ENCODE data around the gene KCNQ1. TPM values are rescaled to one million over a fixed set of nuclear protein-coding genes. Genes with fewer than 3 reads are reported as not detected.

The KCNQ1 gene
- total RNA-seq, 1 donor from 2014 or later: 6.4 TPM

DNA sequence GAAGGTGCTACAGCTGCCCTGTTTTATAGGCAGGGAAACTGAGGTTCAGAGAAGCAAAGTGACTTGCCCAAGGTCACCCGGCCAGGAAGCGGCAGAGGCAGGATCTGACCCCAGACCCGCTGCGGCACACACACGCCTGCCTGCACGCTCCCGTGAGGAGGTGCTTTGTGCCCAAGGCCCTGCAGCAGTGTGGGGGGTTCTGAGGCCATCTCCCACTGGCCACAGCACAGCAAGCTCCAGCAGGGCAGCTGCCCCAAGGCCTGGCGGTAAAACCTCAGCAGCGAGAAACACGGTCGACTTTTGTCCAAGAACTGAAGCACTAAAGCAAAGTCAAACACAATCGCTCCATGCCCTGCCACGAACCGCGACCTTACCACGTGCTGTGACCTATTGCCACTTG is 398.1 kb downstream of the KCNQ1 start:
- Mint-ChIP-seq H3K27ac (no peak overlapping the region), H3K27me3 (no peaks in the 10 kb centered on the region), H3K36me3 (ENCODE audit: low read depth) (no peaks in the 10 kb centered on the region), H3K4me1 (no peaks in the 10 kb centered on the region), H3K9me3 (no peaks in the 10 kb centered on the region), H3K4me3 (no peak overlapping the region)
- intact Hi-C loops (cut with micrococcal nuclease): no loop called here
- no peak for DNase-seq

DNA sequence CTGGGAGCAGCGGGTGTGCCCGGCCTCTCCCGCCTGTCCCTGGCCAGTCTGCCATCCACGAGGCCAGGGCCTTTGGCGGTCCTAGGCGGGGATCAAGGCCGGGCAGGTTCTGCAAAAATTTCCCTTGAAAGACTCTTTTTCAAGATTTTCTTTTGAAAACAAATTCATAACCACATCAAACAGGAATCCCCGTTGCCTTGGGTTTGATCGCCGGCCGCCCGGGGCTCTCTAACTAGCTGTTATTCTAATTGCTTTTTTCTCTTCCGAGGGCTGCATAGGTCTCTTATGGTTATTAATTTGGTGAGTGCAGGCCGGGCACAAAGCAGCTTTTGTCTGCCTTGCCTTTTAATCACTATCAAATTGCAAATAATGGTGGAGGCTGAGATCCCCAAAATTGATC is 398.7 kb downstream of the KCNQ1 start:
- no peak for DNase-seq
- H3K27ac Mint-ChIP-seq: no peak overlapping the region
- intact Hi-C loops (cut with micrococcal nuclease): no loop called here
- H3K27me3 Mint-ChIP-seq: no peaks in the 10 kb centered on the region
- H3K4me1 Mint-ChIP-seq: no peaks in the 10 kb centered on the region
- H3K36me3 Mint-ChIP-seq (ENCODE audit: low read depth): no peaks in the 10 kb centered on the region
- H3K9me3 Mint-ChIP-seq: no peaks in the 10 kb centered on the region
- no peak overlapping the region for H3K4me3 Mint-ChIP-seq

DNA sequence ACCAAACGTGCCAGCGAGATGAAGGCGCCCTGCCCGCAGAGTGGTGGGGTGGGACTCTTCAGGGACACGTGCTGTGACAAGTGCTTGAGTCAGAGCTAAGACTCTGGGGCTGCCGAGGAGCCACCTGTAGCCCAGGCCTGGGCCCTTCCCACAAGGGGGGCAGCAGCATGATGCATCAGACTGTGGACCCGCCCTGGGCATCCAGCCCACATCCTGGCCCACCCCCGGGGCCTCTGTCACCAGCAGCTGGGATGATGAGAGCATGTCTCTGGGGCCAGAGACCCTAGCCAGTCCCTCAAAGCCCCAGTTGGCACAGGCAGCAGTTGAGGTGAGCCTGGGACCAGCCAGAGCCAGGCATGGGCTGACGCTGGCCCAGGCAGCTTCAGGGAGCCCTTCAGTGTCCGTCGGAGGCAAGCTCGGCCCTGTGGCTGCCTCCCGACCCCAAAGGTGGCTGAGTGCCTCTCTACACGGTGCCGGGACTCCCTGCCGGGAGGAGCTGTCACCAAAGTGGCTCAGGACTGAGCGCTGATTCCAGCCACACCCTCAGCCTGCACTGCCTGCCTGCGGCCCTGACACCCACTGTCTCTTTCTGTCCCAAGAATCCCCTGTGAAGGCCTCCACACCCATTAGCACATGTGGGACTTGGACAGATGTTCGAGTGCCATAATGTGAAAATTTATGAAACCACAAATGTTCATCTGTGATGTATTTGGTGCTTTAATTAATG is 399.5 kb downstream of the KCNQ1 start:
- Mint-ChIP-seq H3K4me3 (no peak overlapping the region), H3K27ac (no peak overlapping the region), H3K4me1 (no peaks in the 10 kb centered on the region), H3K27me3 (no peaks in the 10 kb centered on the region), H3K9me3 (no peaks in the 10 kb centered on the region), H3K36me3 (ENCODE audit: low read depth) (no peaks in the 10 kb centered on the region)
- no peak for DNase-seq
- intact Hi-C loops (cut with micrococcal nuclease): no loop called here

DNA sequence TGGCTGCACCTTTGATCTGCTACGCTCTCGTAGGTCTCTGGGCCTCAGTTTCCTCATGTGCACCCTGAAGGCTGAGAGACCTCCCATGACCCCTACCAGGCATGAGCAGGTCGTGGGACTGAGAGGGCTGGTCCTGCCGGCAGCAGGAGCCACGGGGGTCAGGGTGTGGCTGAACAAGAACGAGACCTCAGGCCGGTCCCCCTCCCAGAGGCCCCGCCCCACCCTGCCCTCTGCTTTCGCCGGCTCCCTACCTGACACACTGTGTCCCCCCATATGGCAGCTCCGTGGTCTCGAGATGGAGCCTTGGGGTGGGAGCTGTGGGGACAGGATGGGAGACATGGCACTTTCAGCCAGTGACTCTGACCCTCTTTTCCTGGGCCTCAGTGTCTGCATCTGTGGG is 400.2 kb downstream of the KCNQ1 start:
- DNase-seq: no peak
- H3K4me1 Mint-ChIP-seq: no peaks in the 10 kb centered on the region
- no peaks in the 10 kb centered on the region for H3K27me3 Mint-ChIP-seq
- H3K4me3 Mint-ChIP-seq: no peak overlapping the region
- no peaks in the 10 kb centered on the region for H3K9me3 Mint-ChIP-seq
- no peaks in the 10 kb centered on the region for H3K36me3 Mint-ChIP-seq (ENCODE audit: low read depth)
- intact Hi-C loops (cut with micrococcal nuclease): no loop called here
- H3K27ac Mint-ChIP-seq: no peak overlapping the region

DNA sequence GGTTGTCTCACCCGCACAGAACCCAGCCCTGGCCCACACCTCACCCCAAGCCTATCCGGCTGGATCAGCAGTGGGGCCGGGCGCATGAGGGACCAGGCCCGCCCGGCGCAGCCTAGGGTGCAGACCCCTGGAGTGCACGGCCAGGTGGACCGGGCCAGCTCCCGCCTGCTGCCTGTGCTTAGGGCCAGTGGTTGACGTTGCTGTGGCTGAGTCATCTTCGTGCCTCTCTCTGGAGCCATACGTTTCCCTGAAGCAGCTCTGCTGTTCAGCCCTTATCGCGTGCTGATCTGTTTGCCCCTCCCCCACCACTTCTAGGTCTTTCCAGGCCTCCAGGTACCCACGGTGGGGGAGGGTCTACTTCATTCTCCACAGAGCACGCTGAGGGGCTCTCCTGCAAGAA is 401.2 kb downstream of the KCNQ1 start:
- Mint-ChIP-seq H3K27ac (no peak overlapping the region), H3K9me3 (no peaks in the 10 kb centered on the region), H3K27me3 (no peaks in the 10 kb centered on the region), H3K36me3 (ENCODE audit: low read depth) (no peaks in the 10 kb centered on the region), H3K4me3 (no peak overlapping the region), H3K4me1 (no peaks in the 10 kb centered on the region)
- intact Hi-C loops (cut with micrococcal nuclease): no loop called here
- no peak for DNase-seq

DNA sequence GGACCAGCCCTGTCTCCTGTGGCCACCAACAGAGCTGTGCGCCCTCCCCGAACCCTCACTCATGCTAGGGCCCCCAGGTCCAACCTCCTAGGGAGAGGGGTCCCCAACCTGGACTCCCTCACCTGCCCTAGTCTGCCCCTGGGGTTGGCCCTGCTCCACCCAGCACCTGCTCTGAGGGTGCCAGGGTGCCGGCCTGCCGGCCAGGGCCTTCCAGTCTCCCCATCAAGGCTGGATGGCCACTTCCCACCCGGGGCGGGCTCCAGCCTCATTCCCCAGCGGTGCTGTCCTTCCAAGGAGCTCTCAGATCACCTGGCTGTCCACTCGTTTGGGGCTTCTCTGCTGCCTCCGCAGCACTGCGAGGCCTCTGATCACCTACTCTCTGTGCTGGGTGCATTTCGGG is 401.7 kb downstream of the KCNQ1 start:
- Mint-ChIP-seq H3K27ac (no peak overlapping the region), H3K9me3 (no peaks in the 10 kb centered on the region), H3K36me3 (ENCODE audit: low read depth) (no peaks in the 10 kb centered on the region), H3K27me3 (no peaks in the 10 kb centered on the region), H3K4me1 (no peaks in the 10 kb centered on the region), H3K4me3 (no peak overlapping the region)
- no peak for DNase-seq
- intact Hi-C loops (cut with micrococcal nuclease): no loop called here

DNA sequence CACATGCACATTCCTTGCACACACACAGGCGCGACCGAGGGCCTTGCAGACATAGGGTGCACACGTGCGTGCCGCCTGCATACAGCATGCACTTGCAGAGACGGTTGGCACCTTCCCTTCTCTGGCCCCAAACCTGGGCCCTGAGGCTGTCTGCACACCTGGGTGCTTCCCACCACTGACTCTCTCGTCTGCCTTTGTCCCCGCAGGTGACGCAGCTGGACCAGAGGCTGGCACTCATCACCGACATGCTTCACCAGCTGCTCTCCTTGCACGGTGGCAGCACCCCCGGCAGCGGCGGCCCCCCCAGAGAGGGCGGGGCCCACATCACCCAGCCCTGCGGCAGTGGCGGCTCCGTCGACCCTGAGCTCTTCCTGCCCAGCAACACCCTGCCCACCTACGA is 402.8 kb downstream of the KCNQ1 start:
- Mint-ChIP-seq H3K27ac (no peak overlapping the region), H3K4me1 (no peaks in the 10 kb centered on the region), H3K4me3 (no peak overlapping the region), H3K9me3 (no peaks in the 10 kb centered on the region), H3K27me3 (no peaks in the 10 kb centered on the region), H3K36me3 (ENCODE audit: low read depth) (no peaks in the 10 kb centered on the region)
- no peak for DNase-seq
- intact Hi-C loops (cut with micrococcal nuclease): no loop called here

DNA sequence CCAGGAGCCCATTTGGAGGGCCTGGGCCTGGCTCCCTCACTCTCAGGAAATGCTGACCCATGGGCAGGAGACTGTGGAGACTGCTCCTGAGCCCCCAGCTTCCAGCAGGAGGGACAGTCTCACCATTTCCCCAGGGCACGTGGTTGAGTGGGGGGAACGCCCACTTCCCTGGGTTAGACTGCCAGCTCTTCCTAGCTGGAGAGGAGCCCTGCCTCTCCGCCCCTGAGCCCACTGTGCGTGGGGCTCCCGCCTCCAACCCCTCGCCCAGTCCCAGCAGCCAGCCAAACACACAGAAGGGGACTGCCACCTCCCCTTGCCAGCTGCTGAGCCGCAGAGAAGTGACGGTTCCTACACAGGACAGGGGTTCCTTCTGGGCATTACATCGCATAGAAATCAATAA is 403.7 kb downstream of the KCNQ1 start:
- H3K36me3 Mint-ChIP-seq (ENCODE audit: low read depth): no peaks in the 10 kb centered on the region
- no peak for DNase-seq
- no peaks in the 10 kb centered on the region for H3K27me3 Mint-ChIP-seq
- no peak overlapping the region for H3K27ac Mint-ChIP-seq
- H3K4me3 Mint-ChIP-seq: no peak overlapping the region
- H3K4me1 Mint-ChIP-seq: no peaks in the 10 kb centered on the region
- no peaks in the 10 kb centered on the region for H3K9me3 Mint-ChIP-seq
- intact Hi-C loops (cut with micrococcal nuclease): no loop called here

DNA sequence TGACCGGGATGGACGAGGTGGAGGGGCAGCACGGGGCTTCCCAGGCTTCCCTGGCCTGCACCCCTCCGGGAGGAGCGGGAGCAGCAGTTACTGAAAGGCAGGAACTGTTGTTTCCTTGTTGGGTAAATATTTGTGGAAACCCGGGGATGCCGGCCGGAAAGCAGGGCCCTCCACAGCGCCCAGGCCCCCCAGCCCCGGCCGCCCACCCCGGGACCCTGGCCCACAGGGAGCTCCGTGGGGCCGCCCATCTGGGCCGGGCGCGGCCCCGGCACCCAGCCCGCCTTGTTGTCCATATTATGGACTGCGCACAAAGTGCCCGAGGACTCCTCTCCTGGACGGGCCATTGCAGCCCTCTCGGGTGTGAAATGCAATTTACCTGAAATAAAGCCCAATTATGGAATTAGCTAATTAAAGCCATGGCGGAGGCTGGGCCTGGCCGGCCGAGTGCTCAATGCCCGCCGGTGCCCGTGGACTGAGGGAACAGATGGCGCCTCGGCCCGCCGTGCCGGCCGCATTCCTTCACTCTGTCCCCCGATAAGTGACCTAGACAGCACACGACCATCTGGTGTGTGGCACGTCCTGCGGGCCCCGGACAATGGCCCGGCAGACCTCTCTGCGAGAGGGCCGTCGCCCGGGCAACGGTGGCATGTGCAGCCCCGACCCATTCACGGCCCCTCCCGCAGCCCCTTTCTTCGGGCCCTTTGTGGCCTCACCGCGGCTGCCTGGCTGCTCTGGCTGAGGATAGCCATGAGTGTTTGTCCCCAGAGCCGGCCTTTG is 405.4 kb downstream of the KCNQ1 start:
- no peak overlapping the region for H3K27ac Mint-ChIP-seq
- intact Hi-C loops (cut with micrococcal nuclease): no loop called here
- H3K4me3 Mint-ChIP-seq: no peak overlapping the region
- H3K9me3 Mint-ChIP-seq: no peaks in the 10 kb centered on the region
- no peak for DNase-seq
- no peaks in the 10 kb centered on the region for H3K36me3 Mint-ChIP-seq (ENCODE audit: low read depth)
- H3K27me3 Mint-ChIP-seq: no peaks in the 10 kb centered on the region
- H3K4me1 Mint-ChIP-seq: no peaks in the 10 kb centered on the region

DNA sequence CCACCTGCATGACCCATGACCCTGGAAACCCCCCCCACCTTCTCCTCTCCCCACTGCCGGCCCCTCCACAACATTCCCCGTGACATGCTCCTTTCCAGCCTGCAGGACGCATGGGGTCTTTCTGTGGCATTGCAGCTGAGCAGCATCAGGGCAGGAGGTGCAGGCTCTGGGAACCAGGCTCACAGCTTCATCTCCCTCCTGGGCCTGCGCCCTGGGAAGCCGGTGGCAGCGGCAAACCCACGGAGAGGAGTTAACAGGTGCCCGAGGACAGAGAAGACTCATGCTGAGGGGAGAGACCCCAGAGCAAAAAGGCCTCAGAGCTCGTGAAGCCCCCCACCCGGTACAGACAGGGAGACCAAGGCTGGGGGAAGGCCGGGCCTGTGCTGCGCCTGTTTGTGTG is 408.6 kb downstream of the KCNQ1 start:
- intact Hi-C loops (cut with micrococcal nuclease): no loop called here
- Mint-ChIP-seq H3K9me3 (no peaks in the 10 kb centered on the region), H3K36me3 (ENCODE audit: low read depth) (no peaks in the 10 kb centered on the region), H3K4me3 (no peak overlapping the region), H3K27me3 (no peaks in the 10 kb centered on the region), H3K27ac (no peak overlapping the region), H3K4me1 (no peaks in the 10 kb centered on the region)
- no peak for DNase-seq

DNA sequence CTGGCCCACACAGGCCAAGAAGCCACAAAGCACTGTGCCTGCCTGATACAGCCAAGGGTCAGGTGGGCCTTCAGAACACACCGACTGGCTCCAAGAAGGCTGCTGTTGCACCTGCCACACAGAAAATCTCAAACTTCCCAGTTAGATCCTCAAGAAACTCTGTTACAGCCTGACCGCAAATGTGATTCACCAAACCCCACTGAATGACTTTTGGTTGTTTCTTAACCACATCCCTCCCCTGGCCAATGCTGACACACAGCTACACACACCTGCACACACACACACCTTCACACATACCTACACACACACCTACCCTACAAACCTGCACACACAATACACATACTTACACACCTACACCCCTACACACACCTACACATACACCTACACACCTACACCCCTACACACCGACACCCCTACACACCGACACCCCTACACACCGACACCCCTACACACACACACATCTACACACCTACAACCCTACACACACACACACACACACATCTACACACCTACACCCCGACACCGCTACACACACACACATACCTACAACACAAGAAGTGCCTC is 409.3 kb downstream of the KCNQ1 start:
- Mint-ChIP-seq H3K4me1 (no peaks in the 10 kb centered on the region), H3K36me3 (ENCODE audit: low read depth) (no peaks in the 10 kb centered on the region), H3K27ac (no peak overlapping the region), H3K27me3 (no peaks in the 10 kb centered on the region), H3K4me3 (no peak overlapping the region), H3K9me3 (no peaks in the 10 kb centered on the region)
- DNase-seq: no peak
- intact Hi-C loops (cut with micrococcal nuclease): no loop called here

DNA sequence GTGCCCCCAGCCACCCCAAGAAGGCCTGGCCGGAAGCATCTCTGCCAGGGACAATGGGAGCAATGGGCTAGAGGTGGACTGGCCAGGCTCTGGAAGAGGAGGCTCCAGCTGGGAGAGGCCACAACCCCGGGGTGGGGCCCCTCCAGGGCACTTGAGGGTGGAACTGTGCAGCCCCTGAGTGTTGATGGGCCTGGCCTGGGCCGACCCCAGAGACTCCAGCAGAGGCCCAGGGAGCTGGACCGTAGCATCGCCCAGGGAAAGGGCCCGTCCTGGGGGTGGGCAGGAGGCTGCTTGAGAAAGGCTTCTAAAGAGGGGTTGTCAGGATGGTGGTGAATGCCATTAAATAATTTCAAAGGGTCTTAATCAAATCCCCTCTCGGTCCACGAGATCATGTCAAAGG is 410.4 kb downstream of the KCNQ1 start:
- no peaks in the 10 kb centered on the region for H3K9me3 Mint-ChIP-seq
- intact Hi-C loops (cut with micrococcal nuclease): no loop called here
- no peak overlapping the region for H3K27ac Mint-ChIP-seq
- no peaks in the 10 kb centered on the region for H3K4me1 Mint-ChIP-seq
- H3K36me3 Mint-ChIP-seq (ENCODE audit: low read depth): no peaks in the 10 kb centered on the region
- no peak overlapping the region for H3K4me3 Mint-ChIP-seq
- no peak for DNase-seq
- H3K27me3 Mint-ChIP-seq: peaks cover 2% of the 10 kb centered on the region

DNA sequence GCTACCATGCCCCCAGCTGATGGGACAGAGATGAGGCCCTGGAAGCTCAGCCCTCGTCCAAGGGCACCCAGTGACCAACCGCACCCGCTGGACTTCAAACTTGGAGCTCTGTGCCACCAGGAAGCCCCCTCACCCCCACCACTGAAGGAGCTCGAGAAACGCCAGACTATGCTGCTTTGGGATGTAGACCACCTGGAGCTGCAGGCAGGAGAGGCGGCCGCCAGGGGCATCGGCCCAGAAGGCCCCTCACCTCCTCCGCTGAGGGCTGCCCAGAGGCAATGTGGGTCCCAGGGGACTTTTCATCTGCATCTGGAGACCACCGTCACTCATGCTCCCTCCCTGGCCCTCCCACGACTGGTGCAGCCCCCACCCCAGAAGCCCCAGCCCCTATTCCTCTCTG is 412.5 kb downstream of the KCNQ1 start:
- intact Hi-C loops (cut with micrococcal nuclease): no loop called here
- no peak overlapping the region for H3K27ac Mint-ChIP-seq
- DNase-seq: no peak
- peaks cover 15% of the 10 kb centered on the region for H3K27me3 Mint-ChIP-seq
- no peaks in the 10 kb centered on the region for H3K9me3 Mint-ChIP-seq
- no peaks in the 10 kb centered on the region for H3K4me1 Mint-ChIP-seq
- no peak overlapping the region for H3K4me3 Mint-ChIP-seq
- no peaks in the 10 kb centered on the region for H3K36me3 Mint-ChIP-seq (ENCODE audit: low read depth)

DNA sequence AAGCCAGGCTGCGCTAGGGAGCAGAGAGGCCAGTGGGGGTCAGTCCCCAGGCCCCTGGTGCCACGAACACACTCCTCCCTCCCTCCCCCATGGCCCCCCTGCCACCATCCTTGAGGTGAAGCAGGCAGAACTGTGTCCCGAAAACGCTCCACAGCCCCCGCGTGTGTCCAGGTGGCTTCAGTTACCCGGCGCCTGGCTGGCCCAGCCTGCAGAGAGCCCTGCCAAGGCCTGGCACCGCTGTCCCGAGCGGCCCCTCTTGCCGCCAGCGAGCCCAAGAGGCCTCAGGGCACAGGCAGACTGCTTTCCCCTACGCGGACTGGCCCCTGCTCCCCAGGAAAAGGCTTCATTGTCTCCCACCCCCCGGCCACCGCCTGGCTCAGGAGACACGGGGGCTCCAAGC is 413.1 kb downstream of the KCNQ1 start:
- Mint-ChIP-seq H3K27me3 (peaks cover 15% of the 10 kb centered on the region), H3K27ac (no peak overlapping the region), H3K4me3 (no peak overlapping the region), H3K4me1 (no peaks in the 10 kb centered on the region), H3K36me3 (ENCODE audit: low read depth) (no peaks in the 10 kb centered on the region), H3K9me3 (no peaks in the 10 kb centered on the region)
- DNase-seq: no peak
- intact Hi-C loops (cut with micrococcal nuclease): no loop called here
